ENCODE measurements around the gene DPP6.

GRCh38 chr7:154853727-154854095 lies 801.5 kb downstream of the DPP6 start:
- TF ChIP-seq CTCF (IDR thresholded peaks at IDR 0.05 in 4 of 5, conservative IDR thresholded peaks at IDR 0.05 in 1 of 5) (no peak), POLR2A (IDR thresholded peaks at IDR 0.05) (no peak)
